ENCODE measurements around the gene LRIG1.

The LRIG1 gene

DNA sequence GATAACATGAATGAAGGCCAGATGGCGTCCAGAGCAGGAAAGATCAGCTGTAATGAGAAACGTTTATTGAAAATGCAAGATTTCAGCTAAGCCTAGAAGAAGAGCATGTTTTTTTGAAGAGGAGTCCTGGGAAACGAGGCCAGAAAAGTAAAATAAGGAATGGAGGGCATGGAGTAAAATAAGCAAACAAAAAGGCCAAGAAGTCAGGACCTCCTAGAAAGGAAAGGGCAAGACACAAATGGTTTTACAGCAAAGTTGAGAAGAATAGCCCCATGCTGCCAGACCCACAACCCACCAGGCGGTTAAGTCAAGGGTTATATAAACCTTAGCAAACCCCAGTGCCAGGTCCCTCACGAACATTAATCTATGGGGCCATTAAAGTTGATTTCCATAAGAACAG lies 30.5 kb downstream of the LRIG1 start:
- no peak overlapping the region for H3K4me3 ChIP-seq (ENCODE audit: low read length)
- DNase-seq (ENCODE audit: low read depth): no peak
- TF ChIP-seq, protein P1, sequence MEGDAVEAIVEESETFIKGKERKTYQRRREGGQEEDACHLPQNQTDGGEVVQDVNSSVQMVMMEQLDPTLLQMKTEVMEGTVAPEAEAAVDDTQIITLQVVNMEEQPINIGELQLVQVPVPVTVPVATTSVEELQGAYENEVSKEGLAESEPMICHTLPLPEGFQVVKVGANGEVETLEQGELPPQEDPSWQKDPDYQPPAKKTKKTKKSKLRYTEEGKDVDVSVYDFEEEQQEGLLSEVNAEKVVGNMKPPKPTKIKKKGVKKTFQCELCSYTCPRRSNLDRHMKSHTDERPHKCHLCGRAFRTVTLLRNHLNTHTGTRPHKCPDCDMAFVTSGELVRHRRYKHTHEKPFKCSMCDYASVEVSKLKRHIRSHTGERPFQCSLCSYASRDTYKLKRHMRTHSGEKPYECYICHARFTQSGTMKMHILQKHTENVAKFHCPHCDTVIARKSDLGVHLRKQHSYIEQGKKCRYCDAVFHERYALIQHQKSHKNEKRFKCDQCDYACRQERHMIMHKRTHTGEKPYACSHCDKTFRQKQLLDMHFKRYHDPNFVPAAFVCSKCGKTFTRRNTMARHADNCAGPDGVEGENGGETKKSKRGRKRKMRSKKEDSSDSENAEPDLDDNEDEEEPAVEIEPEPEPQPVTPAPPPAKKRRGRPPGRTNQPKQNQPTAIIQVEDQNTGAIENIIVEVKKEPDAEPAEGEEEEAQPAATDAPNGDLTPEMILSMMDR (conservative IDR thresholded peaks at IDR 0.05; ENCODE audit: low read length): no peak

DNA sequence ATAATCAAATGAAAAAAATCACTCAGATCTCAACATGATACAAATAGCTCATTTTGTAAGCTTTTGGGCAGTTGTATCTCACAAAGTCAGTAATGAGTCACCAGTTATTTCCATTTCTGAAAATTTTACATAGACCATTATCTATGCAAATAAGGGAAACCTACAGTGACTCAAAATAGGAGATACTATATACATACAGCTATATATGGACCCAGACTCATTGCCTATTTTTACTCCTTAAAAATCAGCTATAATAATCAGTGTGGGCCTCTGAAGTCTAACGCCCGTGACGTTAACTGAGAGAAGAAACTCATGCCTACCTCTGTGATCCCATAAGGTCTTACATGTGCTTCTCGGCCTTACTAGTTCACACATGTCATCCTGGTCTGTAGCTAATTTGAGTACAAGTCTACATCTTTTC lies 31.6 kb downstream of the LRIG1 start:
- TF ChIP-seq, protein P1 (conservative IDR thresholded peaks at IDR 0.05; ENCODE audit: low read length): no peak
- no peak overlapping the region for H3K4me3 ChIP-seq (ENCODE audit: low read length)
- DNase-seq (ENCODE audit: low read depth): no peak

DNA sequence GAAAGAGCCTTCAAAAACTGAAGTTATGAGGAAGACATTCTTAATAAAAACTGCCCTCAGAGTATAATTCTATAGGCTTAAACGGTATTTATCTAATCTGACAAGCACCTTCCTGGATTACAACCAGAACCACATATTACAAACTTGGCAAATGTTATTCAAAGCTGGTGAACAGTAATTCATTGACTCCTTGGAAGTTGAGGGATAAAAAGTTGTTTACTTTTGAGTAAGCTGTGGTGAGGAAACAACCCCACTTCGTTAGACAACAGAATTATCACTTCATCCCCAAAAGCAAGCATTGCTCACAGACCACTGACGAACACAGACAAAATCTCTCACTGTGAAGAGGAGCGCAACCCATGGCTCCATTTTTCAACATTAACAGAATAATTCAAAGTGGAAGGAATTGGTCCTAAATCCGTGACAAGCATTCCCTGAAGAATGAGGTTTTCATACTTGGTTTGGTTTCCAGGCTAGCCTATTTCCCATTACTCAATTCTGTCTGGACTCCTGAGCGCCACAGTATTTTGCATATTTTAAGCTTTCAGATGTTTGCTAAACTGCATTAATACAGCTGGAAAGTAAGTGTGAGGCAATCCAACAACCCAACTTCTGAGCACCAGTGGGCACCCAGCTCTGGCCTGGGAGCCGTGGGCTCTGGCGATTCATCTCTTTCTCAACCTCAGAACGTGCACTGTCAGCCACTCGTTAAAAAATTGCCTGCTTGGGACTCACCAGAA lies 32.7 kb downstream of the LRIG1 start:
- TF ChIP-seq, protein P1 (conservative IDR thresholded peaks at IDR 0.05; ENCODE audit: low read length): no peak
- peak overlapping the region; percentile 12 for H3K4me3 ChIP-seq (ENCODE audit: low read length)
- peak; percentile 89 for DNase-seq (ENCODE audit: low read depth)

DNA sequence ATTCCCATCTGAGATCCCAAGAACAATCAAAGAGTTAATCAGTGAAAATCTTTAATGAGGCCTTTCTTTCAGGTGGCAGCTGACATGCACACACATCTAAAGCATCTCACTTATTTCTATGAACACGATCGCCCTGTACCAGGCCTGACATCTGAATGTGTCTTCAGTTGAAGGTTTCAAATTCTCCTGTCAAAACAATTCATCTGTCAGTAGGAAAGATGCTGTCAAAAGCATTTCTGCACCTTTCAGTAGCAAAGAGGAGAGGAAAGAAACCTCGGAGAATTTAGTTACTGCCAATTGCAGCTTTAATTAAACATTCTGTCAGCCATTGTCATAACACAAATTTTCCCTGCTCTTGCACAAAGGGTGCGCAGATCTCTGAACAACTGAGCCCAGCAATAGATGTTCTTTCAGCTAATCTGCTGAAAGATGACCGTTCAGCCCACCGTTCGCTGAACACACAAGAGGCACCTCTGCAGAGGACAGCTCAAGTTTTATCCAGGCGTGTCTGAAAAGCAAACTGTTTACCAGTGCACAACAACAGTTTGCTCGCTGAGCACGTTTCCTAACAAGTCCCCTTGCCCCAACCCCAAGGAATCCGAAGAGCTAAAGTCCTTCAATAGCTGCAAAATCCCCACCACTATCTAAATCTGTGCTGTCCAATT lies 34.1 kb downstream of the LRIG1 start:
- TF ChIP-seq, protein P1 (conservative IDR thresholded peaks at IDR 0.05; ENCODE audit: low read length): no peak
- H3K4me3 ChIP-seq (ENCODE audit: low read length): no peak overlapping the region
- no peak for DNase-seq (ENCODE audit: low read depth)

DNA sequence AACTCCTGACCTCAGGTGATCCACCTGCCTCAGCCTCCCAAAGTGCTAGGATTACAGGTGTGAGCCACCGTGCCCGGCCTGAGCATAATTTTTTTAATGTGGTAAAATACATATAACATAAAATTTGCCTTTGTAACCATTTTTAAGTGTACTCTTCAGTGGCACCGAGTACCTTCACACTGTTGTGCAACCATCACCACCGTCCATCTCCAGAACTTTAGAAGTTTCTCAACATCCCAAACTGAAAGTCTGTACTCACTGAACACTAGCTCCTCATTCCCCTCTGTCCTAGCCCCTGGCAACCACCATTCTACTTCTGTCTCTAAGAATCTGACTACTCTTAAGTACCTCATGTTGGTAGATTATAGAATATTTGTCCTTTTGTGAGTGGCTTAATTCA lies 35.2 kb downstream of the LRIG1 start:
- TF ChIP-seq, protein P1 (conservative IDR thresholded peaks at IDR 0.05; ENCODE audit: low read length): no peak
- H3K4me3 ChIP-seq (ENCODE audit: low read length): no peak overlapping the region
- DNase-seq (ENCODE audit: low read depth): no peak

DNA sequence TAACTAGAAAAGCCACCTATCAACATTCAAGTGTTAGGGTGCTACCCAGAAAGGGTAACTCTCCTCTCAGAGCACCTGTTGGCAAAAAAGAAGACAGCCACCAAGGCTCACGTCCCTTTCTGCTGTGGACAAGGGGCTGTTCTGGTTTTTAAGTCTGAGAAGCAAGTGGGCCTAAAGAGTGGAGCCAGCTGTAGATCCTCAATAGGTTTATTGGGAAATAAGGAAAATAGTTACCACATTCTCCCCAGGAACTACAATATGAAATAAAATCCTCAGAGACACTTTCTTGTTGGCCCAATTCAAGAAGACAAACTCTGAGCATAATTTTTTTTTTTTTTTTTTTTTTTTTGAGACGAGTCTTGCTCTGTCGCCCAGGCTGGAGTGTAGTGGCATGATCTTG lies 35.8 kb downstream of the LRIG1 start:
- DNase-seq (ENCODE audit: low read depth): no peak
- TF ChIP-seq, protein P1 (conservative IDR thresholded peaks at IDR 0.05; ENCODE audit: low read length): no peak
- H3K4me3 ChIP-seq (ENCODE audit: low read length): no peak overlapping the region

DNA sequence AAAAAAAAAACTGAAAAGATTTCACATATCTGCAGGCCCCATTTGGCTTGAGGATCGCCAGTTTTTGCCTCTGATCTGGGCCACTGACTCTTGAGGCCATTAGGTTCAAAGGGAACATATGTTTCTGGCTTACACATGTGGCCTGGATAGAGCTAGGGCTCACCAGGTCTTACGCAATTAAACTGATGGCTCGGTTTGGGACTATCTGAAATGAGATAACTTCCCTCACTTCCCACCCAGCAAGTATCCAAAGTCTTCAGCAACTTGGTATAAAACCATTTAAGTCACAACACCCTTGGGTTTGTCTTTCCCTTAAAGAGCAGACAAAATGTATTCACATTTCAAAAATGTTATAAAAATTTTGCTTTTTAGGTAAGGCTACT lies 36.3 kb downstream of the LRIG1 start:
- DNase-seq (ENCODE audit: low read depth): peak; percentile 61
- TF ChIP-seq, protein P1 (conservative IDR thresholded peaks at IDR 0.05; ENCODE audit: low read length): no peak
- no peak overlapping the region for H3K4me3 ChIP-seq (ENCODE audit: low read length)
